IgD-negative memory B cell (primary cell): Measurements from ENCODE around the gene CRELD2. TPM values are rescaled to one million over a fixed set of nuclear protein-coding genes. Genes with fewer than 3 reads are reported as not detected.

Experiments
- H3K27ac Mint-ChIP-seq, 3 donors: one replicate each; pipeline ENCODE4 v1.8.0; 2020 to 2022; ENCODE audit warnings: mild to moderate bottlenecking in 3 of 3, mixed read lengths in 3 of 3, moderate library complexity in 1 of 3
- H3K27me3 Mint-ChIP-seq: one replicate; pipeline ENCODE4 v1.8.0; 2021; ENCODE audit warnings: mixed read lengths
- H3K36me3 Mint-ChIP-seq: one replicate; pipeline ENCODE4 v1.8.0; 2020; ENCODE audit warnings: mild to moderate bottlenecking, mixed read lengths
- H3K4me1 Mint-ChIP-seq, 3 donors: one replicate each; pipeline ENCODE4 v1.8.0; 2020 to 2022; ENCODE audit warnings: mixed read lengths in 3 of 3, mild to moderate bottlenecking in 1 of 3
- H3K4me3 Mint-ChIP-seq, 4 donors: one replicate each; pipeline ENCODE4 v1.8.0; 2020 to 2022; ENCODE audit warnings: mild to moderate bottlenecking in 4 of 4, mixed read lengths in 4 of 4, moderate library complexity in 3 of 4
- H3K9me3 Mint-ChIP-seq, 3 donors: one replicate each; pipeline ENCODE4 v1.8.0; 2020 to 2021; ENCODE audit warnings: mixed read lengths in 3 of 3, mild to moderate bottlenecking in 1 of 3
- polyA plus RNA-seq: library from polyadenylated mRNA; unstranded; fragments of 300-500 nt; fragmentation: Illumina TruSeq; gene quantifications from one replicate; pipeline ENCODE4 v1.2.3, GENCODE V29; 2021

Gene CRELD2
- 29.7 TPM for polyA plus RNA-seq

- Mint-ChIP-seq H3K4me3 (peak within 1 kb of the TSS; percentile 83 to 96 (median 93)), H3K9me3 (no peaks in the 10 kb centered on the region), H3K27me3 (no peaks in the 10 kb centered on the region), H3K27ac (peak within 1 kb of the TSS; percentile 91 to 96 (median 93)), H3K36me3 (peaks cover 2% of the 10 kb centered on the region), H3K4me1 (peaks cover 7 to 14% (median 12%) of the 10 kb centered on the region in 3 donors)
Observed at GRCh38 chr22:49917974-49918910, at the start of gene CRELD2, which contains the start of gene ALG12. Gene CRELD2 (plus strand): TSS chr22:49918634. CDS start chr22:49918770, 136 bp downstream. Gene ALG12 (minus strand): TSS chr22:49918438. CDS start chr22:49913765, 4,673 bp downstream.

- no peaks in the 10 kb centered on the region for H3K27me3 Mint-ChIP-seq
- peak overlapping the region in 2 of 4 donors; percentile 27 to 68 for H3K4me3 Mint-ChIP-seq
- H3K4me1 Mint-ChIP-seq: peaks cover 8 to 11% (median 8%) of the 10 kb centered on the region in 3 donors
- no peak overlapping the region for H3K27ac Mint-ChIP-seq
- H3K36me3 Mint-ChIP-seq: peaks cover 29% of the 10 kb centered on the region
- peaks cover 3 to 30% (median 3%) of the 10 kb centered on the region in 3 donors for H3K9me3 Mint-ChIP-seq
Observed at GRCh38 chr22:49869086-49869830, 49.2 kb upstream of the CRELD2 start.

- Mint-ChIP-seq H3K36me3 (peaks cover 32% of the 10 kb centered on the region), H3K4me3 (peak overlapping the region in 1 of 4 donors; percentile 41), H3K27me3 (no peaks in the 10 kb centered on the region), H3K27ac (peak overlapping the region in 2 of 3 donors; percentile 39 to 76), H3K4me1 (peaks cover 8 to 11% (median 11%) of the 10 kb centered on the region in 3 donors), H3K9me3 (peaks cover 3 to 30% (median 3%) of the 10 kb centered on the region in 3 donors)
Observed at GRCh38 chr22:49869845-49870712, 48.4 kb upstream of the CRELD2 start.

GRCh38 chr22:49871482-49871881 lies 47.0 kb upstream of the CRELD2 start:
- Mint-ChIP-seq H3K36me3 (peaks cover 25% of the 10 kb centered on the region), H3K27me3 (no peaks in the 10 kb centered on the region), H3K27ac (no peak overlapping the region), H3K4me3 (no peak overlapping the region), H3K4me1 (peaks cover 8 to 9% (median 8%) of the 10 kb centered on the region in 3 donors), H3K9me3 (peaks cover 0 to 19% (median 3%) of the 10 kb centered on the region in 3 donors)

GRCh38 chr22:49872347-49872746 lies 46.1 kb upstream of the CRELD2 start:
- Mint-ChIP-seq H3K27ac (no peak overlapping the region), H3K27me3 (no peaks in the 10 kb centered on the region), H3K36me3 (peaks cover 22% of the 10 kb centered on the region), H3K4me1 (peaks cover 8 to 9% (median 8%) of the 10 kb centered on the region in 3 donors), H3K9me3 (peaks cover 0 to 10% (median 0%) of the 10 kb centered on the region in 3 donors), H3K4me3 (no peak overlapping the region)

- H3K4me1 Mint-ChIP-seq: peaks cover 8 to 9% (median 8%) of the 10 kb centered on the region in 3 donors
- H3K9me3 Mint-ChIP-seq: peaks cover 0 to 10% (median 2%) of the 10 kb centered on the region in 3 donors
- H3K36me3 Mint-ChIP-seq: peaks cover 27% of the 10 kb centered on the region
- no peak overlapping the region for H3K27ac Mint-ChIP-seq
- no peaks in the 10 kb centered on the region for H3K27me3 Mint-ChIP-seq
- no peak overlapping the region for H3K4me3 Mint-ChIP-seq
Observed at GRCh38 chr22:49873228-49873940, 45.0 kb upstream of the CRELD2 start.

GRCh38 chr22:49877642-49878041 lies 40.8 kb upstream of the CRELD2 start:
- Mint-ChIP-seq H3K4me3 (no peak overlapping the region), H3K27me3 (no peaks in the 10 kb centered on the region), H3K36me3 (peaks cover 17% of the 10 kb centered on the region), H3K9me3 (peaks cover 0 to 2% (median 0%) of the 10 kb centered on the region in 3 donors), H3K4me1 (peaks cover 6 to 19% (median 12%) of the 10 kb centered on the region in 3 donors), H3K27ac (no peak overlapping the region)

- peaks cover 5 to 18% (median 14%) of the 10 kb centered on the region in 3 donors for H3K4me1 Mint-ChIP-seq
- H3K4me3 Mint-ChIP-seq: peak overlapping the region in 1 of 4 donors; percentile 43
- peaks cover 17% of the 10 kb centered on the region for H3K36me3 Mint-ChIP-seq
- peaks cover 0 to 2% (median 0%) of the 10 kb centered on the region in 3 donors for H3K9me3 Mint-ChIP-seq
- no peaks in the 10 kb centered on the region for H3K27me3 Mint-ChIP-seq
- H3K27ac Mint-ChIP-seq: no peak overlapping the region
Observed at GRCh38 chr22:49878206-49878605, 40.2 kb upstream of the CRELD2 start.

- Mint-ChIP-seq H3K4me1 (peaks cover 5 to 17% (median 16%) of the 10 kb centered on the region in 3 donors), H3K36me3 (peaks cover 17% of the 10 kb centered on the region), H3K4me3 (no peak overlapping the region), H3K27ac (no peak overlapping the region), H3K9me3 (peaks cover 0 to 2% (median 0%) of the 10 kb centered on the region in 3 donors), H3K27me3 (no peaks in the 10 kb centered on the region)
Observed at GRCh38 chr22:49879871-49880270, 38.6 kb upstream of the CRELD2 start.

GRCh38 chr22:49880281-49880680 lies 38.2 kb upstream of the CRELD2 start:
- Mint-ChIP-seq H3K36me3 (peaks cover 15% of the 10 kb centered on the region), H3K27ac (no peak overlapping the region), H3K4me3 (peak overlapping the region in 2 of 4 donors; percentile 22 to 74), H3K27me3 (no peaks in the 10 kb centered on the region), H3K9me3 (peaks cover 0 to 2% (median 0%) of the 10 kb centered on the region in 3 donors), H3K4me1 (peaks cover 5 to 16% (median 14%) of the 10 kb centered on the region in 3 donors)

GRCh38 chr22:49881856-49882255 lies 36.6 kb upstream of the CRELD2 start:
- Mint-ChIP-seq H3K27me3 (no peaks in the 10 kb centered on the region), H3K36me3 (peaks cover 14% of the 10 kb centered on the region), H3K4me3 (no peak overlapping the region), H3K27ac (no peak overlapping the region), H3K4me1 (peaks cover 5 to 16% (median 13%) of the 10 kb centered on the region in 3 donors), H3K9me3 (peaks cover 0 to 2% (median 0%) of the 10 kb centered on the region in 3 donors)

- peaks cover 17% of the 10 kb centered on the region for H3K36me3 Mint-ChIP-seq
- no peak overlapping the region for H3K4me3 Mint-ChIP-seq
- no peaks in the 10 kb centered on the region for H3K27me3 Mint-ChIP-seq
- peaks cover 5 to 16% (median 13%) of the 10 kb centered on the region in 3 donors for H3K4me1 Mint-ChIP-seq
- H3K27ac Mint-ChIP-seq: no peak overlapping the region
- peaks cover 0 to under 1% (median 0%) of the 10 kb centered on the region in 3 donors for H3K9me3 Mint-ChIP-seq
Observed at GRCh38 chr22:49882519-49883293, 35.7 kb upstream of the CRELD2 start.

GRCh38 chr22:49883294-49883640 lies 35.2 kb upstream of the CRELD2 start:
- Mint-ChIP-seq H3K4me1 (peaks cover 5 to 16% (median 13%) of the 10 kb centered on the region in 3 donors), H3K27ac (no peak overlapping the region), H3K4me3 (no peak overlapping the region), H3K9me3 (no peaks in the 10 kb centered on the region), H3K27me3 (no peaks in the 10 kb centered on the region), H3K36me3 (peaks cover 17% of the 10 kb centered on the region)
